NCI-H82 (cell line): ENCODE results near the gene FGF18.

ENCODE experiments used
- DNase-seq: peaks from one replicate; lab custom pipeline; 2025; lab: John Stamatoyannopoulos, UW

The FGF18 gene

GRCh38 chr5:171442287-171443042 lies 23.0 kb downstream of the FGF18 start:
- no peak for DNase-seq

- DNase-seq: peak; percentile 19
Observed at GRCh38 chr5:171444582-171444981, 25.1 kb downstream of the FGF18 start.

DNA sequence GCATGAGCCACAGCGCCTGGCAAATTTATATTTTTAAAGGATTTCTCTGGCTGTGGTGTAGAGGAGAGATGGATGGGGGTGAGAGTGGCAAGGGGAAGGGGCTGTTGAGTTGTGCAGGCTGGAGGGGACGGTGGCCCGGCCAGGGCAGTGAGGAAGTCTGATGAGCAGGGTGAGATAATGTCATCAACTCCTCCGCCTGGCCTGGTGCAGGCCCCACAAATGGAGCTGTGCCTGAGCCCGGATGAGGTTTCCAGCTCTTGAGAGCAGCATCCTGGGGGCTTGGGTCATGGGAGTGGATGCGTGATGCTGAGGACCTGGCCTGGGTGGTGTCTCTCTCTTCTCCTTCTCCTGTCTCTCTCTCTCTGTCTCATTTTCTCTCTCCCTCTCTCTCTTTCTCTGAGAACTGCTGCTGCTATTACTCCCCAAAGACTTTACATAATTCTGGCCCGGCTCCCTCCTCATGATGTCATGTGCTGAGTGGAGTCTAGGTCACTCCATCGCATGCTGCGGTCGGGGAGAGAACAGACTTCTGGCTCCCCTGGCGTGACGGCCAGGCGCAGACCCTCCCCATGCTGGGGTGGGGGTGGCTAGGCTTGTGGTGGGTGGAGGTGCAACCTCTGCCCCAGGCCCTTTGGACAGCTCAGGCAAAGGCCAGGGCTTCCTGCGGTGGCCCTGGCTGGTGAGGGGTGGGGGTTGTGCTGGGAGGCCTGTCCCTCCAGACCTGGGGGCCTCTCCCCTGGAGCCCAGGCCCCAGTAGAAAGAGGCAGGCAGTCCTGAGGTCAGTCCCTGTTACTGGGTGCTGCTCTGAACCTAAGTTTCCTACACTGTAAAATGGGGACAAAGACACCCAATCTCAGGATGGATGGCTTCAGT lies 26.4 kb downstream of the FGF18 start:
- no peak for DNase-seq

GRCh38 chr5:171447226-171447625 lies 27.8 kb downstream of the FGF18 start:
- DNase-seq: no peak

GRCh38 chr5:171449426-171449825 lies 30.0 kb downstream of the FGF18 start:
- no peak for DNase-seq

- no peak for DNase-seq
Observed at GRCh38 chr5:171450423-171451331, 31.2 kb downstream of the FGF18 start.

- no peak for DNase-seq
Observed at GRCh38 chr5:171451421-171451820, 32.0 kb downstream of the FGF18 start.

DNA sequence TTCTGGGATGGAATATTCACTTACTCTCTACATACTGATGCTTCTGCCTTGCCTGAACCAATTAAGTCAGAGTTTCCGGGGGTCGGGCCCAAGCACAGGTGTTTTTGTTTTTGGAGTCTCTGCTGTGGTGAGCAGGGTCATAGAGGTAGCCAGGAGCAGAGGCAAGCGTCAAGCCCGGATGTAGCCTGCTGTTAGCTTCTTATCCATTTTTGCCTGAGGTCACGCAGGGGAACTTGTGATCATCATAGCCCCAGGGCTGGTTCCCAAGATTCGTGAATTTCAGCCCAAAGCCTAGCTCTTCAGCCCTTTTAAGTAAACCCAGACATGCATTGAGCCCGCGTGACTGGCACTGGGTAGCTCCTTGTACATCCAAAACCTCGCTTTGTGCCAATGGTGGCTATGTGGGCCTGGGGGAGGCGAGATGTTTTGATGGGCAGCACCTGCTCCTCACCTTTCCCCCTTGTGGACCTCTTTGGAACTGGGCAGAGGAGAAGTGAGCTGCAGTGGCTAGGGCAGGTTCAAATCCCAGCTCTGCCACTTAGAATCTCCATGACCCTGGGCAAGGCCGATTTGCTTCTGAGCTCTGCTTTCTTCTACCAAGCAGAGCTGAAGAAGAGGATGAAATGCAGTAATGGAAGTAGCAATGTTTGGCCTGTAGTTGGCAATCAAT lies 33.7 kb downstream of the FGF18 start:
- DNase-seq: no peak

- no peak for DNase-seq
Observed at GRCh38 chr5:171453988-171454387, 34.5 kb downstream of the FGF18 start.

DNA sequence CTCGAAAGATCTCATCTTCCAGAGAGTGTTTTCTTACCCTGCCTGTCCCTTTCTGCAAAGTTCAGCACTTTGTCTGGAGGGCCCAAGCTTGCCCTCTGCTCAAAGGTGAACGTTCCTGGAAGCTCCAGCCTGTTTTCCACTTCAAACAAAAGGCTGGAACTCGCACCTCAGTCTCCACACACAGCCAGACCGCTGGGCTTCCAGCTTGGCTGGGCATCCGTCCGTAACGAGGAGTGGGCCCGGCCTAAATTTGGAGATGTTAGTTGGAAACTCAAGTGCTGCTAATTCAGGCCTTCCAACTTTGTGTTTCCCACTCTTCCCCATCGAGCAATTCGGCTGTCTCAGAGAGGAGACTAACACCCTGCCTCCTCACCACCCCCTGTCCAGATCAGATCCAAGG lies 35.1 kb downstream of the FGF18 start:
- DNase-seq: no peak

DNA sequence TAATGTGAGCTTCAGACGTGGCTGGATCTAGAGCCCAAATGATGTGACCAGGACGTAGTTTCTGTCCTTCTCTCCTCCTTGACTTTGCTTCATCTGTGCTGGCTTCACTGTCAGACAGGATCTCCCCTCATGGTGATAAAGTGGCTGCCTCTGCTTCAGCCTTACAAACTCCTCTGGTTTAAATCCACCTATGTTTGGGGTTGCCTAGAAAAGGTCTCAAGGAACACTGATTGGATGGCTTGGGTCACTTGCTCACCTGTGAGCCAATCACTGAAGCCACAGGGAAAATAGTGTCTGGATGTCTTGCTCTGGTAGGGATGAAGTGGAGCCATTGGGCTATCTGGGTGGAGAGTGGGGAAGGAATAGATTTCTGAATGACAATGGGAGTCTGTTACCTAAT lies 36.1 kb downstream of the FGF18 start:
- DNase-seq: no peak

GRCh38 chr5:171457208-171457981 lies 37.9 kb downstream of the FGF18 start:
- no peak for DNase-seq

DNA sequence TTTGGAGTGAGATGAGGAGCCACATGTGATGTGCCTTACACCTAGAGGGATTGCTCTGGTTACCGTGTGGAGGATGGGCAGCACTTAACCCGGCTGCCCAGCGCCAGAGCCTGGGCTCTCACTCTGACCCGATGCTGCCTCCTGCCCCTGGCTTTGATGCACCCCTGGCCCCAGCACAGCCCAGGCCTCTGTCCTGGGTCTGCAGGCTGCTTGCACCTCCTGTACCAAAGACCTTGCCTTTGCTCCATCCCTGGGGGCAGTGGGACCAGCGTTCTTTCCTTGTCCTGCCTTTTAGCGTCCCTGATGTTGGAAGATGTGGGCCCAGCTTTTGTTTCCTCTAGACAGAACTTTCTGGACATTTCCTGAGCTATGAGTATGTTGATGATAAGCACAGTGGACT lies 40.4 kb downstream of the FGF18 start:
- DNase-seq: no peak

- DNase-seq: no peak
Observed at GRCh38 chr5:171462136-171462927, 42.9 kb downstream of the FGF18 start.

GRCh38 chr5:171462928-171463861 lies 43.7 kb downstream of the FGF18 start:
- no peak for DNase-seq

DNA sequence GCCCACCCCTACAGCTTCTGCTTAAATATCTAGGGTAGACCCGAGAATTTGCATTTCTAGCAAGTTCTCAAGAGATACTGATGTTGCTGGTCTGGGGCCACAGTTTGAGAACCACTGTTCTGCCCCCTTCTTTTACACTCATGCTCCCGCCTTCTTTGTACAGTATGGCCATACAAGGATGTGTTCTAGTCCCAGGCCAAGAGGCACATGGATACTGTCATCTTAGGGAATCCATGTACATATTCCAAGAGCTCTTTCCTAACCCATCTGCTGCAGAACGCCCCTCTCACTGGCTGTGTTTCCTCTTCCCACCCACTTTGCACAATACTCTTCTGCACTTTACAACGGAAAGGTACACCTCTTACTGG lies 44.4 kb downstream of the FGF18 start:
- DNase-seq: no peak

DNA sequence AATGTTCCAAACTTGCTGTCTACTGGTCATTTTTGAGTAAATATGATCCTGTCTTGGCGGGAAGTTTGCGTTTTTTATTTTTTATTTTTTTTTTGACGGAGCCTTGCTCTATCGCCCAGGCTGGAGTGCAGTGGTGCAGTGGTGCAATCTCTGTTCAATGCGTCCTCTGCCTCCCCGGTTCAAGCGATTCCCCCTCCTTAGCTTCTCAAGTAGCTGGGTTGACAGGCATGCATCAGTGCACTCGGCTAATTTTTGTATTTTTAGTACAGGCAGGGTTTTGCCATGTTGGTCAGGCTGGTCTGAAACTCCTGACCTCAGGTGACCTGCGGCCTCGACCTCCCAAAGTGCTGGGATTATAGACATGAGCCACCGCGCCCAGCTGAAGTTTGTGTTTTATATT lies 45.4 kb downstream of the FGF18 start:
- DNase-seq: no peak

DNA sequence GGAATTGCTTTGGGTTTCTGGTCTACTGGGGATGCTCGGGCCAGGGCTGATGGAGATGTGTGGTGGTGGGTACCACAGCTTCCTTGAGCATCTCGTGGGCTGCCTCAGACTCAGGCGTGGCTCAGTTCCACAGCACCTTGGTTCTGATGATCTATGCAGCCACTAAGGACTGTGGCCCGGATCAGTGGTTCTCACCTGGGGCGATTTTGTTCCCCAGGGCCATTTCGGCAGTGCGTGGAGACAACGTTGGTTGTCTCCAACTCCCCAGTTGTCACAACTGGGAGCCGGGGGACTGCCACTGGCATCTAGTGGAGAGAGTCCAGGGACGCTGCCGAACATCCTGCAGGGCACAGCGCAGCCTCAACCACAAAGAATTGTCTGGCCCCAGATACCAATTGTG lies 47.7 kb downstream of the FGF18 start:
- no peak for DNase-seq

- peak; percentile 2 for DNase-seq
Observed at GRCh38 chr5:171469326-171469725, 49.9 kb downstream of the FGF18 start.
